PC-3 (cell line): ENCODE measurements around the gene APOD.

ENCODE experiments used
- CTCF ChIP-seq: fragments of 300-600 bp; sonication (generic); conservative IDR thresholded peaks from 2 replicates; pipeline ENCODE4 v1.5.1; 2017; ENCODE audit warnings: antibody characterized with exemption, low read depth, mild to moderate bottlenecking, low read length
- EZH2 ChIP-seq: fragments of 300-600 bp; sonication (generic); IDR thresholded peaks from one replicate; pipeline ENCODE4 v1.6.1; 2017; ENCODE audit warnings: antibody characterized with exemption, mild to moderate bottlenecking, low read length; ENCODE audit not compliant: unreplicated experiment

- no peak for TF ChIP-seq CTCF
- no peak for TF ChIP-seq EZH2
Observed at GRCh38 chr3:195580744-195581443, 2.8 kb downstream of the APOD start.
